Spinal cord (tissue), 10 donors: ENCODE results near the gene SCARF1. TPM values are rescaled to one million over a fixed set of nuclear protein-coding genes. Genes with fewer than 3 reads are reported as not detected.

Source experiments
- DNase-seq, 6 donors: peaks; one replicate each; pipeline versions ENCODE4 v3.0.0 to v3.0.0-alpha.2; 2013 to 2015; ENCODE audit warnings: low spot score in 6 of 6, low read depth in 4 of 6
- H3K27ac ChIP-seq: one replicate; pipeline ENCODE4 v1.5.1; 2013; ENCODE audit warnings: low read depth, low read length, control low read depth
- H3K27me3 ChIP-seq: one replicate; pipeline ENCODE4 v1.6.1; 2013; ENCODE audit warnings: low read length; ENCODE audit not compliant: control insufficient read depth, insufficient read depth
- H3K36me3 ChIP-seq: one replicate; pipeline ENCODE4 v1.6.1; 2013; ENCODE audit warnings: low read length; ENCODE audit not compliant: control insufficient read depth, insufficient read depth
- H3K4me1 ChIP-seq: one replicate; pipeline ENCODE4 v1.6.1; 2013; ENCODE audit warnings: low read length; ENCODE audit not compliant: control insufficient read depth, insufficient read depth
- H3K4me3 ChIP-seq: one replicate; pipeline ENCODE4 v1.5.1; 2013; ENCODE audit warnings: low read depth, low read length, control low read depth
- H3K9me3 ChIP-seq: one replicate; pipeline ENCODE4 v1.6.1; 2013; ENCODE audit warnings: low read length; ENCODE audit not compliant: control insufficient read depth, insufficient read depth
- whole genome bisulfite sequencing: methylation state at CpG from one replicate; pipeline ENCODE4 v1.1.5; 2013; ENCODE audit warnings: missing lambda C conversion rate; ENCODE audit not compliant: insufficient coverage; 5-methylcytosine and 5-hydroxymethylcytosine counted together
- polyA plus RNA-seq, 2 donors: library from polyadenylated mRNA; unstranded; fragments of 120-200 nt; gene quantifications; one replicate each; pipeline ENCODE4 v1.2.1, GENCODE V29; 2013; ENCODE audit not compliant: insufficient read length in 2 of 2
- total RNA-seq, 2 donors: library from RNA; depleted of rRNA in 1 of 2; stranded (reverse); fragments of 120-200 nt in 1 of 2; fragments of >200 nt in 1 of 2; gene quantifications; one replicate each; pipeline versions ENCODE4 v1.2.3 to v1.2.4, GENCODE V29; 2013 to 2014
- donor health status: healthy.

Gene SCARF1
- total and polyA plus RNA-seq, 4 donors: 4.2 to 10.7 (median 8.3) TPM

- Histone ChIP-seq H3K9me3 (no peaks in the 10 kb centered on the region), H3K4me1 (peaks cover 48% of the 10 kb centered on the region), H3K27me3 (no peaks in the 10 kb centered on the region), H3K4me3 (no peak overlapping the region), H3K36me3 (peaks cover 58% of the 10 kb centered on the region), H3K27ac (peak overlapping the region; percentile 79)
- WGBS: 33% methylated on average over 24 of the region's 26 CpGs
- peak in 1 of 6 donors; percentile 44 for DNase-seq
Measured at GRCh38 chr17:1606352-1606985, 39.1 kb downstream of the SCARF1 start.

DNA sequence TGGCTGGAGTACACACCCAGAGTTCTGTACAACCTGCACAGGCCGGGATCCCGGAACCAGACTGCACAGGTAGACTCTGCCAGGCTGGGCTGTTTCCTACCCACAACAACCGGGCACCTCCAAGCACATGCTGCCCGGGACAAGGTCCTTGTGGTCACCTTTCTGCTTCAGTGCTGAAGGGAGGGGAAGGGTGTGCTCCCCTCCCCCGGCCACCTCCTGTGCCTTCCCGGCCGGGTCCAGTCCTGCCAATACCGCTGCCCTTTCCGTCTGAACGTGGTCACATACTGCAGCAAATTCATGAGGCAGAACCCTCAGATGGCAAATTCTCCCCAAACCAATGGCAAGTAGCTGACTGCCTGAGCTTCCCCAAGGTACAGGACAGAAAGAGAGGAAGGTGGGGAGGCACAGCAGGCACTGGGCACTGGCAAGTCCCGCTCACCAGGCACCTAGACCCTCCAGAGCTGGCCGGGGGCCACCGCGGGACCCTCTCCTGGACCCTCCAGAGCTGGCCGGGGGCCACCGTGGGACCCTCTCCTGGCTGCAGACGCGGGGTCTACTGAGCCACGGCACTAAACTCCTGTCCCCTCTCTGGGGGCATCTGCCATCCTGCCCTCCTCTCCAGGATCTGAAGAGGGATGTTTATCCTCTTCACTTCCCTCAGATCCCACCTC lies 39.7 kb downstream of the SCARF1 start:
- no peak overlapping the region for H3K27ac ChIP-seq
- peak in 1 of 6 donors; percentile 23 for DNase-seq
- H3K36me3 ChIP-seq: peaks cover 55% of the 10 kb centered on the region
- no peak overlapping the region for H3K4me3 ChIP-seq
- no peaks in the 10 kb centered on the region for H3K27me3 ChIP-seq
- H3K9me3 ChIP-seq: no peaks in the 10 kb centered on the region
- 53% methylated on average over 14 of the region's 19 CpGs for WGBS
- H3K4me1 ChIP-seq: peaks cover 48% of the 10 kb centered on the region

DNA sequence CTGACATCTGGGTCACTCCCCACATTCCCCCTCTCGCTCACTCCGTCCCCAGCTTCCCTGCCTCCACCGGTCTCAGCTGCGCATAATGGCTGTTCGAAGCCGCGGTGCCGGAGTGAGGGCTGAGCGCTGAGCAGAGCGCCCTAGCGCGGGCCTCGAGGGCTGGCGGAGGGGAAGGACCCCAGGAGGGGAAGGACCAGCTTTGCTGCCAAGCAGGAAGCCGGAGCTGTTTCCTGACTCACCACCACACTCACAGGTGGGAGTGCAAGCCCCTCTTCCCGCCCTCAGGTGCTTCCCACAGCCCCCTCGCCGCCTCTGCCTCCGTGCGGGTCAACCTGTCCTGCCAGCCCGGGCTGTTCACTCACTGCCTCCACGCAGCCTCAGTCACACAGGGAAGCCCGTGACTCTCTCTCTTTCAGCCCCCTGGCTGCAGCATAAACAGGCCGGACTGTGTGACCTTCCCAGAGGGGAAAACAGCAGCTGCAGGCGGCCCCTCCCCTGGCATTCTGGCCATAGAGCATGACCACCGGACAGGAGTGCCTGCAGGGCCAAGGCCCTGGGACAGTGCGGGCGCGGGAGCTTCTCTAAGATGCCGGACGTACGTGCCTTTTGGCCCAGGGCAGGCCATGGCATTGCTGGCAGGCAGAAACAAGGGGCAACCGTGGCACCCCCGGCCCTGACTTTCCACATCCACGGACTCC lies 40.6 kb downstream of the SCARF1 start:
- H3K27ac ChIP-seq: no peak overlapping the region
- H3K4me1 ChIP-seq: peaks cover 48% of the 10 kb centered on the region
- DNase-seq: no peak
- peaks cover 49% of the 10 kb centered on the region for H3K36me3 ChIP-seq
- H3K4me3 ChIP-seq: no peak overlapping the region
- H3K27me3 ChIP-seq: no peaks in the 10 kb centered on the region
- no peaks in the 10 kb centered on the region for H3K9me3 ChIP-seq
- 50% methylated on average over 31 of the region's 35 CpGs for WGBS

GRCh38 chr17:1601571-1601970 lies 44.0 kb downstream of the SCARF1 start:
- Histone ChIP-seq H3K4me3 (no peak overlapping the region), H3K27ac (no peak overlapping the region), H3K4me1 (peaks cover 23% of the 10 kb centered on the region), H3K36me3 (peaks cover 38% of the 10 kb centered on the region), H3K27me3 (no peaks in the 10 kb centered on the region), H3K9me3 (no peaks in the 10 kb centered on the region)
- 98% methylated on average over 14 of the region's 14 CpGs for WGBS
- DNase-seq: no peak

GRCh38 chr17:1598399-1599095 lies 47.0 kb downstream of the SCARF1 start:
- Histone ChIP-seq H3K27ac (no peak overlapping the region), H3K9me3 (no peaks in the 10 kb centered on the region), H3K4me3 (no peak overlapping the region), H3K36me3 (peaks cover 25% of the 10 kb centered on the region), H3K27me3 (no peaks in the 10 kb centered on the region), H3K4me1 (no peaks in the 10 kb centered on the region)
- WGBS: 83% methylated on average over 3 of the region's 8 CpGs
- no peak for DNase-seq

- no peaks in the 10 kb centered on the region for H3K9me3 ChIP-seq
- no peak overlapping the region for H3K27ac ChIP-seq
- no peaks in the 10 kb centered on the region for H3K27me3 ChIP-seq
- peaks cover 3% of the 10 kb centered on the region for H3K4me1 ChIP-seq
- no peak for DNase-seq
- 93% methylated on average over 14 of the region's 14 CpGs for WGBS
- peaks cover 25% of the 10 kb centered on the region for H3K36me3 ChIP-seq
- no peak overlapping the region for H3K4me3 ChIP-seq
Measured at GRCh38 chr17:1597861-1598342, 47.6 kb downstream of the SCARF1 start.

GRCh38 chr17:1593630-1593931 lies 52.0 kb downstream of the SCARF1 start:
- no peak overlapping the region for H3K27ac ChIP-seq
- 58% methylated on average over 1 of the region's 5 CpGs for WGBS
- no peak for DNase-seq
- H3K9me3 ChIP-seq: no peaks in the 10 kb centered on the region
- H3K4me3 ChIP-seq: no peak overlapping the region
- H3K36me3 ChIP-seq: peaks cover 51% of the 10 kb centered on the region
- no peaks in the 10 kb centered on the region for H3K27me3 ChIP-seq
- peaks cover 3% of the 10 kb centered on the region for H3K4me1 ChIP-seq

GRCh38 chr17:1592751-1593629 lies 52.5 kb downstream of the SCARF1 start:
- no peak overlapping the region for H3K27ac ChIP-seq
- peaks cover 56% of the 10 kb centered on the region for H3K36me3 ChIP-seq
- H3K27me3 ChIP-seq: no peaks in the 10 kb centered on the region
- H3K4me1 ChIP-seq: peaks cover 3% of the 10 kb centered on the region
- peak in 1 of 6 donors; percentile 47 for DNase-seq
- WGBS: 87% methylated on average over 20 of the region's 25 CpGs
- H3K9me3 ChIP-seq: no peaks in the 10 kb centered on the region
- H3K4me3 ChIP-seq: no peak overlapping the region
